GM23338 (cell line): ENCODE results near the gene ZNF709.

Source experiments
- EZH2 ChIP-seq: fragments of 200-600 bp; sonication (generic); IDR thresholded peaks from one replicate; pipeline ENCODE4 v1.8.0; 2017; ENCODE audit warnings: antibody characterized with exemption, mild to moderate bottlenecking, low read depth; ENCODE audit not compliant: unreplicated experiment
- TF ChIP-seq, protein P1 (sequence below), 2 experiments: fragments of 200-600 bp in 1 of 2; sonication (generic) in 1 of 2; conservative IDR thresholded peaks; 2 replicates each; pipeline versions ENCODE4 v1.5.1 to v1.6.1; 2016 to 2017; ENCODE audit warnings: antibody characterized with exemption in 2 of 2, low read depth in 2 of 2, mild to moderate bottlenecking in 2 of 2, moderate library complexity in 1 of 2

DNA sequence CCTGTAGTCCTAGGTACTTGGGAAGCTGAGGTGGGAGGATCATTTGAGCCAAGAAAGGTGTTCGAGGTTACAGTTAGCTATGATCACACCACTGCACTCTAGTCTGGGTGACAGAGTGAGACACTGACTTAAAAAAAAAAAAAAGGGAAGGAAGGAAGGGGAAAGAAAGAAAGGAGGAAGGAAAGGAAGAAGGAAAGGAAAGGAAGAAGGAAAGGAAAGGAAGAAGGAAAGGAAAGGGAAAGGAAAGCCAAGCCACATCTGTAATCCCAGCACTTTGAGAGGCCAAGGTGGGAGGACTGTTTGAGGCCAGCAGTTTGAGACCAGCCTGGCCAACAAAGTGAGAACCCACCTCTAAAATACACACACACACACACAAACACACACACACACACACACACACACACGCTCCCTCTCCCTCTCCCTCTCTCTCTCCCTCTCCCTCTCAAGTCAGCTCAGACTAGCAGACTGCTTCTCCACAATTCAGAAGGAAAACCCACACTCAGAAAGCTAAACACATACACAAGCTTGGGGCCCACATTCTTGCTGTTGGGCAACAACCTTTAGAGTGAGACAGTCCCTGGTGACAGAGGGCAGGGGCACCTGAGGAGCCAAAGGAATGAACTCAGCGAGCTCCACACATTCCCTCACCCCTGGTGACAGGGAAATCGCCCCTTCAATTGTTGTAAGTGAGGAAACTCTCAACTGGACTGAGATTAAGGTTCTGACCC is 2.7 kb downstream of the ZNF709 start:
- TF ChIP-seq, protein P1, sequence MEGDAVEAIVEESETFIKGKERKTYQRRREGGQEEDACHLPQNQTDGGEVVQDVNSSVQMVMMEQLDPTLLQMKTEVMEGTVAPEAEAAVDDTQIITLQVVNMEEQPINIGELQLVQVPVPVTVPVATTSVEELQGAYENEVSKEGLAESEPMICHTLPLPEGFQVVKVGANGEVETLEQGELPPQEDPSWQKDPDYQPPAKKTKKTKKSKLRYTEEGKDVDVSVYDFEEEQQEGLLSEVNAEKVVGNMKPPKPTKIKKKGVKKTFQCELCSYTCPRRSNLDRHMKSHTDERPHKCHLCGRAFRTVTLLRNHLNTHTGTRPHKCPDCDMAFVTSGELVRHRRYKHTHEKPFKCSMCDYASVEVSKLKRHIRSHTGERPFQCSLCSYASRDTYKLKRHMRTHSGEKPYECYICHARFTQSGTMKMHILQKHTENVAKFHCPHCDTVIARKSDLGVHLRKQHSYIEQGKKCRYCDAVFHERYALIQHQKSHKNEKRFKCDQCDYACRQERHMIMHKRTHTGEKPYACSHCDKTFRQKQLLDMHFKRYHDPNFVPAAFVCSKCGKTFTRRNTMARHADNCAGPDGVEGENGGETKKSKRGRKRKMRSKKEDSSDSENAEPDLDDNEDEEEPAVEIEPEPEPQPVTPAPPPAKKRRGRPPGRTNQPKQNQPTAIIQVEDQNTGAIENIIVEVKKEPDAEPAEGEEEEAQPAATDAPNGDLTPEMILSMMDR (conservative IDR thresholded peaks at IDR 0.05; ENCODE audit: low read depth in 2 of 2), result no peak
- no peak for TF ChIP-seq EZH2
